NCI-H1436 treated with DMSO at 0.1 percent for 48 hours (cell line): ENCODE measurements around the gene POMC.
"Not testable (repeated sequence)": the region's sequence is repeated elsewhere in the genome, so short reads cannot be mapped to it uniquely, and the experiment has no call there.

Experiments used
- DNase-seq: peaks from one replicate; lab custom pipeline; 2025; lab: John Stamatoyannopoulos, UW

POMC gene

DNA sequence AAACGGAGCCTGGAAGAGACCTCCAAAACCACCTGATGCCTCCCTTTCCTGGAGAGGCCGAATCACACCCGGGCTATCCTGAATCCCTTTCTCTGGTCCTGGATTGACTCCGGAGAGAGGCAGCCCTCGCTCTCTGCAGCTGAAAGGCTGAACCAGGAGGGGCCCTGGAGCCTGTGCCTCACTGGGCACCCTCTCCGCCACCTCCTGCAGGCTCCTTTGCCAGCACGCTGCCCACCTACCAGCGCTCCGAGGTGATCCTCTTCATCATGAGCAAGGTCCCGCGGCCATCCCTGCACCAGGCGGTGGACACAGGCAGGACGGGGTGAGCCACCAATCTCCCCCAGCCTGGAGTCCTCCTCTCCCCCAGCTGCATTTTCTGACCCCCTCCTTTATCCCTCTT is 35.7 kb downstream of the POMC start:
- no peak for DNase-seq

DNA sequence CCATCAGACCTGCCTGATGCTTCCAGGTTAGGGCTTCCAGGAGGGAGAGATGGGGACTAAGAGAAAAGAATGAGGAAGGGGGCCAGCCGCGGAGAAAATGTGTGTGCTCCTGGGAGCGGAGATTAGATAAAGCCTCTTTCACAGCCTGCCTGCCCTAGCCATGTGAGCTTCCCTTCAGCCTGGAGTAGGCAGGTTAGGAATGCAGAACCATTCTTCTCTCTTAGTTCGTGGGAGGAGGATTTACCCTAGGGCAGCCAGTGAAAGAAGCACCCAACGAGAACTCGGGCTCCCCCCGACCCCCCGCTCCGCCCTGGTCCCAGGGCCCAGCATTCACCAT is 36.1 kb downstream of the POMC start:
- DNase-seq = no peak

DNA sequence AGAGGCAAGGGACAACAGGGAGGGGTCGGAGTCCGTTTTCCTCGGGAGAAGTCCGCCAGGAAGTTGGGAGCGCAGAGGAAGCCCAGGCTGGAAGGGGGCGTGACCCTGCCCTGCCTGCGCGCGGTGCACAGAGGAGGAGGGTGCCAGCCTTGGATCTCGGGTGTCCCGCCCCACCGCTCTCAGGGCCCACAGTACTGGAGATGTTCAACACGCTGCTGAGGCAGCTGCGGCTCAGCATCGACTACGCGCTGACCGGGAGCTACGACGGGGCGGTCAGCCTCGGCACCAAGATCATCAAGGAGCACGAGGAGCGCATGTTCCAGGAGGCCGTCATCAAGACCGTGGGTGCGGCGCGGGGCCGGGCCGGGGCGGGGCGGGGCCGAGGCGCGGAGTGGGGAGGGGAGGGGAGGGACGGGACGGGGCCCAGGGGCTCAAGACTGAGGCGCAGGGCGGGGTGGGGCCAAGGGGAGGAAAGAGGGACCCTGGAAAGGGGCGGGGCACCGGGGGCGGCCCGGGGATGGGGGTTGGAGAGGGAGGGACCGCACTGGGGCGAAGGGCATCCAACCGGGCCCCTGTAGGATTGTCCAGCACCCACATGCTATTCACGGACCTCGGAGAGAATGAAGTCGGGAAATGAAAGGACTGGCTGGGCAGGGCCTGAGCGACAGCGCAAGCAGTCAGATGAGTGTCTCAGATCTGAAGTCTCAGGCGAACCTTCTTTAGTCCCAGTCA is 36.6 kb downstream of the POMC start:
- no peak for DNase-seq

DNA sequence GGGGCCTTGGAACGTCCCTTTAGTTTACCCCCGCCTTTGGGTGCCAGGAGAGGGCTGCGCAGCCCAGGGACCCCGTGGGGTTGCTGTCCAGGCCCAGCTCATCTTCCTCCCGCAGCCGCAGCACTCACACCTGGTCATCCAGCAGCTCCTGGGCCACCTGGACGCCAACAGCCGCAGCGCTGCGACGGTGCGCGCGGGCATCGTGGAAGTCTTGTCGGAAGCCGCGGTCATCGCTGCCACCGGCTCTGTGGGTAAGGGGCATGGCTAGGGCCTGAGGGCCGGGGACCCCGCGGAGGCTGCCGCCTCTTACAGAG is 37.2 kb downstream of the POMC start:
- DNase-seq = no peak

DNA sequence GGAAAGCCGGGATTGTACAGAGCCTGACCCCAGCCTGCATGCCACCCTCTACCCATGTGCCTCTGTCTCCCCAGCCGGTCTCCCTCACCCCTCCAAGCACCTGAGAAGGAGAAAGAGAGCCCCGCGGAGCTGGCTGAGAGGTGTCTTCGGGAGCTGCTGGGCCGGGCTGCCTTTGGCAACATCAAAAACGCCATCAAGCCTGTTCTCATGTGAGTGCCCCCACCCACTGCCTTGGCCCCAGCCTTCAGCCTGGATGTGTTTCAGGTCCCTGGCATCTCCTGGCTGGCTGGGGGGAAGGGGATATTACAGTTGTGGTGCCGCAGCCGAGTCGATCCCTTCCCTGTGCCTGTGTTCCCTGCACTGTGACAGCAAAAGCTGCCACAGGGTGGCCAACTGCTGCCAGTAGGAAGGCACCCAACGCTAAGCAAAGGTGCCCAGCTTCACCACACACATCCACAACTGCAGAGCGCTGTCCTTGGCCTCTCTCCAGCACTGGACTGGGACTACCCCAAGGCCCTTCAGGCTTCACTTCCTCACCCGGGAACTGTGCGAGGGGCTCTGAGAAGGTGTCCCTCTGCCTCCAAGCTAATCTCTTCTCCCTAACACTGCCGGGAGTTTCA is 38.4 kb downstream of the POMC start:
- no peak for DNase-seq

DNA sequence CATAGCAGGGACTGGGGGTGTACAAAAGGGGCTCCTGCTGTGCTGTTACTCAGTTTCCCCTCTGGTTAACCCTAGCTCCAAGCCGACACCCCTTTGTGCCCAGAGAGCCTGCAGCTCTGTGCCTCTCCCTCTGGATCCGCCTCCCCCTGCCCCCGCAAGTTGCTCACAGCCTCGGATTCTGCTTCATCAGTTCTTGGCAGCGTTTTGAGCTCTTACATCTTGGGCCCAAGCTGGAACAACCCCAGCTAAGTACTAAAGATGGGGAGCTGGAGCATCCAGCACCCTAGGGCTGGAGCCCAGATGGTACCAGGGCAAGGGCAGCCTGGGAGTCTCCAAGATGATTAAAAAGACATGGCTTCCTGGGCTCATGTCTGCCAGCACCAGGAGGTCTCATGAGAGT is 40.7 kb downstream of the POMC start:
- no peak for DNase-seq

DNA sequence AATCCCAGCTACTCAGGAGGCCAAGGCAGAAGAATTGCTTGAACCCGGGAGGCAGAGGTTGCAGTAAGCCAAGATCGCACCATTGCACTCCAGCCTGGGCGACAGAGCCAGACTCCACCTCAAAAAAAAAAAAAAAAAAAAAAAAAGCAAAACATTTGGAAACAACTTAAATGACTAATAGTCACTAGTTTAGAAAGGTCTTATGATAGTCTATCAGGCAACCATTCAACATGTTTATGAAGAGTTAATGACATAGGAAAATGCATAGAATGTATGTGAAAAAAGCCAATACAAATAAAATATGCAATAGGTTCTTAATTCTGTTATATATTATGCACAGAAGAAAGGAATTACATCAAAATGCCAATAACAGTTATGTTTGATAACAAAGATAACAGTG is 41.3 kb downstream of the POMC start:
- DNase-seq = not testable (repeated sequence)

DNA sequence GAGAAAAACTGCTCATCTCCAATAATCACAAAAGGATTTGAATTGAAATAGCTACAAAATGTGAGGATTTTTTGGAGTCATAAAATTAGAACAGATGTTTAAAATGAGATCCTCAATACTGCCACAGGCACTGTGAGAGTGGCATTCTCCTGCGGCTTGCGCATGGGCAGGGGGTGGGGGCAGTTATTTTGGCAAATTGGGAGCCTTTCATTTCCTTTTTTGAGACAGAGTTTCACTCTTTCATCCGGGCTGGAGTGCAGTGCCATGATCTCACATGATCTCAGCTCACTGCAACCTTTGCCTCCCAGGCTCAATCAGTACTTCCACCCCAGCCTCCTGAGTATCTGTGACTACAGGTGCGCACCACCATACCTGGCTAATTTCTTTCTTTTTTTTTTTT is 42.4 kb downstream of the POMC start:
- no peak for DNase-seq

DNA sequence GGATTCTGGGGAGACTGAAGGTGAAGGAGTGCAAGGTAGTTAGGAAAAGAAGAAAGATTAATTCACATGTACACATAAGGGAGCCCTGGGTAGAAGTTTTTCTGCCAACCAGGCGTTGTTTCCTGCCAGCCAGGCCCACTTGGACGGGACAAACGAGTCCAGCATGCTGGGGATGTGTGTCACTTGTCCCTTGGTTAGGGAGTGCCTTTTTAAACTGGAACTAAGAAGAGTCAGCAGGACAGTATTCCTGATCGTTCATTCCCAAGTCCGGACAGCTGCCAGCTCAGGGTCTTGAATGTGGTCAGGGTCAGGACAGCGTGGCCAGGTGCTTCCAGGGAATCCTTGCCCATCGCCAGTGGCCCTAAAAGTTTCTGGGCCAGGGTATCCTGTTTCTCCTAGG is 43.2 kb downstream of the POMC start:
- no peak for DNase-seq

DNA sequence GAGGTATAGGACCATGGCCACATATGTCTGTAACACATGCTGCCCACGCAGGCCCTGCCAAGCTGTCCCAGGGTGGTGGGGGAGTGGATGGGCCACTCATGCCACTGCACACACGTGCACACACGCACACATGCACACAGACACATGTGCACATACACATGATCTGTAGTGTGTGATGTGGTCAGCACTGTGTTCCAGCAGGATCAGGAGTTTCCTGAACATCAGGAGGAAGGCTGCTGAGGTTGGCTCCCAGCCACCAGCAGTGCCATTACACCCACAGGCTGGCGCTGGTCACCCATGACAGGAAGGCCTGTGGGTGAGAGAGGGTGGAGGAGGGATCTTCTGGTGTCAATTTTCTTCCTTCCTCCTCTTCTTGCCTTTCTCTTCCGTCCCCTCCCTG is 44.7 kb downstream of the POMC start:
- DNase-seq = no peak

DNA sequence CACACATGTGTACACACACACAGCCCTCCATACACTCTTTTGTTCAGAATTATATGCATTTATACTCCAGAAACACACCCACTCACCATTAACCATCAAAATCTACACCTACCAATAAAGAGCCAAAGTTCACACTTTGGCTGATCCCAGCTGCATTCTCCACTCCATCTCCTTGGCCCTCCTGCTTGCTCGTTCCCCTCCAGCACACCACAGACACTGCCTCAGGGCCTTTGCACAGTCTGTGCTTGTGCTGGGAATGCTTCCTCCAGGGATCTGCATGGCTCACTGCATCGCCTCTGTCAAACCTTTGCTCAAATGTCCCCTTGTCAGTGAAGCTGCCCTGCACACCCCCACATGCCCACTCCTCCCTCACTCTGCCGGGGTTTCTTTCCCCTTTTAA is 46.0 kb downstream of the POMC start:
- no peak for DNase-seq

DNA sequence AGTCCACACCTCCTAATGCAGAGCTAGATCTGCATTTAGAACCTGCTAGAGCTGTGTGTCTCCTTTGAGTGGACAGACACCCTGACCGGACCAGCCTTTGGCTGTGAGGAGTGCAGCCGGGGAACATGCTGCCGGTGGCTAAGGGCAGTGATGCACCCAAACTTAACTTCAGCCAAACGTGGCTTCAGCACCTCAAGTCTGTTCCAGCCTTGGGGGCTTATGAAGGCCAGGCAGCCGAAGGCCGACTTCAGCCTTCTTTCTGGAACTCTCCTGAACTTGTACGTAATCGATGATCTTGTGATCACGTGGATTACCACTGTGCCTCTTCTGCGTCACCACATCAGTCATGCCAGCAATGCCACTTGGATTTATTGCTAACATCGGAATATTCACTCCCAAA is 49.1 kb downstream of the POMC start:
- DNase-seq = no peak

DNA sequence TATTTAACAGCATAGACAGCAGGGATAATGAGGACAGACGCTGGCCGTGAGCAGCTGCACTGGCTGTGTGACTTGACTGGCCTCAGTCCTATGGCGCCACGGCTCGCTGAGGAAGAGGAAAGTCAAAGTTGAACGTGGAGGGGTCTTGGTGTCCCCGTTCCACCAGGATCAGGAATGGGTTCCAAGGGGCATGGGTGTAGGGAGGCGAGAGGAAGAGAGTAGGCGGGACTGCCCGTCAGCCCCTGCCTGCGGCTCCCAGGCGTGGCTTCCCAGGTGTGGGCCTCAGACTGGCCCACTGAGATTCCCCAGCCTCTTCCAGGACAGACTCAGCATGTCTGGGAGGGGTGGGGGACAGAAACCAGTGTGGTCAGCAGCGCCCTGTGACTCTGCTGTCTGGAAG is 51.4 kb downstream of the POMC start:
- DNase-seq = no peak

DNA sequence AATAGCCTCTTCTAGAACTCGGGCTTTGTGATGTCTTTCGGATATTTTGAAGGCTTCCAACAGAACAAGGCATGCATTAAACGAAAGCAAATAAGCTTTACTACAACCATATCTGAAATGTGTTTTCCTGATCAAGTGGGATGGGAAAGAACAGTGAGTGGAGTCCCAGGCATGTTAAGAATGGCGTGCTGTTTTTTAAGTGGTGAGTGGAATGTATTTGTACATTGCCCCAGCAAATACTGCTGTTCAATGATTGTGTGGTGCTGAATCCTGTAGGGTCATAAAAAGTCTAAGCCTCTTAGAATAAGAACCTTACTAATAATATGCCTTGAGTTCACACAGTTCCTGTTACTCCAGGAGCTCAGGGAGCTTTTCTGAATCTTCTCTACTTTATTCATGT is 52.5 kb downstream of the POMC start:
- DNase-seq = no peak

DNA sequence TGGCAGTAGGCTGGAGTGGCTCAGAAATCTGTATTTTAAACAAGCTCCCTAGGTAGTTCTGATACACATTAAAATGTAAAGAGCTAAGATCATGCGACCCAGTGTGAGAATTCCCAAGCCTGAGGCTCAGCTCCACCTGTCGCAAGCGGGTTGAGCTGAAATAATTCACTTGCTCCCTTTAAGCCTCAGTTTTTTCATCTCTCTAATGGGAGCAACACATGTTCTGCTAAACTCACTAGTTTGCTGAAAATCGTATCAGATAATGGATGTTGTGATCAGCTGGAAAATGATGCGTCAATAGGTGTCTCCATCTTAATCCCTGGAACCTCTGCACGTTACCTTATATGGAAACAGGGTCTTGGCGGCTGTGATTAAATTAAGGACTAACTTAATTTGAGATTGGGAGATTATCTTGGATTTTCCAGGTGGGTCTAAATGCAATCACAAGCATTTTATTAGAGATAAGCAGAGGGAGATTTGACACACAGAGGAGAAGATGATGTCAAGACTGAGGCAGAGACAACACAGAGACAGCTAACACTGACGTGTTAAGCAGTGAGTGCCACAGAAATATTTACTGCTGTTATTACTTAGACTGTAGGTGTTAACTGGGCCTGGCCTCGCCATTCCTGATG is 53.0 kb downstream of the POMC start:
- DNase-seq = no peak

DNA sequence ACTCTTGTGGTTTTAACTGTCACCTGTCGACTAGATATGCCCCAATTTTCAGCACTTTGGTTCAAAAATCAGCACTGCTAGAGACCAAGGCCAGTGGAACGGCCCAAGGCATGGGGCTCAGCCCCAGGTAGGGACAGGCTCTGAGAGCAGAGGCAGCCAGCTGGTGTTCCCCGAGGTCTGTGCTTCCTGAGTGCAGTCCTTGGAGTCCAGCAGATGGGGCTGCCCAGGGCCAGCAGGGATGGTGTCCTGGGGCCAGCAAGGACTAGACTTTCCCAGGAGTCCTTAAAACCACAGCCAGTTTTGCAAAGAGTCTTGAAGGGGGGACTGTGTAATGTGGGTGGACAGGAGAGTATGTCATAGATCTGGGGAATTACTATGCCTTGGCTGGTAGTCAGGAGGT is 56.3 kb downstream of the POMC start:
- DNase-seq = no peak
